GM21619 (cell line): ENCODE measurements around the gene TUBGCP6.

ENCODE experiments used
- ATAC-seq: cut with Tn5 transposase; IDR thresholded peaks from one replicate; pipeline ENCODE4 v1.9.1; 2021; ENCODE audit not compliant: unreplicated experiment

TUBGCP6 gene

GRCh38 chr22:50244420-50245213 lies at the start of gene TUBGCP6:
Gene TUBGCP6, minus strand, starts transcription at chr22:50245023. Its CDS starts 564 bp downstream, at chr22:50244459.
- ATAC-seq, result peak; percentile 58

GRCh38 chr22:50294319-50294656 lies 49.5 kb upstream of the TUBGCP6 start:
- no peak for ATAC-seq

GRCh38 chr22:50293441-50294318 lies 48.9 kb upstream of the TUBGCP6 start:
- no peak for ATAC-seq

GRCh38 chr22:50292643-50293440 lies 48.0 kb upstream of the TUBGCP6 start:
- ATAC-seq, result no peak

- ATAC-seq, result no peak
Observed at GRCh38 chr22:50289942-50290630, 45.3 kb upstream of the TUBGCP6 start.

- no peak for ATAC-seq
Observed at GRCh38 chr22:50289151-50289941, 44.5 kb upstream of the TUBGCP6 start.

GRCh38 chr22:50287731-50288130 lies 42.9 kb upstream of the TUBGCP6 start:
- ATAC-seq, result no peak

GRCh38 chr22:50286701-50287318 lies 42.0 kb upstream of the TUBGCP6 start:
- no peak for ATAC-seq

- ATAC-seq, result no peak
Observed at GRCh38 chr22:50286275-50286674, 41.5 kb upstream of the TUBGCP6 start.

GRCh38 chr22:50285568-50286229 lies 40.9 kb upstream of the TUBGCP6 start:
- no peak for ATAC-seq

GRCh38 chr22:50284479-50284878 lies 39.7 kb upstream of the TUBGCP6 start:
- ATAC-seq, result no peak

GRCh38 chr22:50283821-50284220 lies 39.0 kb upstream of the TUBGCP6 start:
- ATAC-seq, result no peak

- no peak for ATAC-seq
Observed at GRCh38 chr22:50282361-50283155, 37.7 kb upstream of the TUBGCP6 start.

- ATAC-seq, result no peak
Observed at GRCh38 chr22:50281957-50282356, 37.1 kb upstream of the TUBGCP6 start.

GRCh38 chr22:50281384-50281760 lies 36.5 kb upstream of the TUBGCP6 start:
- ATAC-seq, result no peak

GRCh38 chr22:50280708-50281383 lies 36.0 kb upstream of the TUBGCP6 start:
- ATAC-seq, result no peak

GRCh38 chr22:50280022-50280707 lies 35.3 kb upstream of the TUBGCP6 start:
- no peak for ATAC-seq
